AG04450 (cell line): ENCODE measurements around the gene NEGR1. TPM values are rescaled to one million over a fixed set of nuclear protein-coding genes. Genes with fewer than 3 reads are reported as not detected.

Experiments
- CTCF ChIA-PET: fragments of 300-600, 350-600 bp; formaldehyde crosslinking; extraction: SDS; loops from one replicate; lab custom pipeline; 2022; ENCODE audit warnings: antibody characterized with exemption, inconsistent platforms; lab: Charles Lee
- POLR2A ChIA-PET: fragments of 350-600 bp; formaldehyde crosslinking; extraction: SDS; loops from one replicate; lab custom pipeline; 2021; ENCODE audit warnings: antibody characterized with exemption, inconsistent platforms; lab: Yijun Ruan, JAX
- DNase-seq: peaks from one replicate; pipeline ENCODE4 v3.0.0-alpha.2; 2011; ENCODE audit warnings: low read depth, low spot score
- H3K27ac ChIP-seq: one replicate; pipeline ENCODE4 v1.5.1; 2012; ENCODE audit warnings: low read depth, low read length, control low read depth
- H3K27me3 ChIP-seq: one replicate; pipeline ENCODE4 v1.6.0; 2012; ENCODE audit warnings: low read length; ENCODE audit not compliant: control insufficient read depth, insufficient read depth
- H3K4me3 ChIP-seq: 2 replicates; pipeline ENCODE4 v1.5.1; 2011; ENCODE audit warnings: mild to moderate bottlenecking, low read depth, low read length, control low read depth
- H3K9me3 ChIP-seq: 2 replicates; pipeline ENCODE4 v1.5.1; 2012; ENCODE audit warnings: low read length; ENCODE audit not compliant: control insufficient read depth, insufficient read depth
- polyA plus RNA-seq: library from polyadenylated mRNA; depleted of rRNA; stranded (reverse); fragments of >200 nt; gene quantifications from 2 replicates; pipeline ENCODE4 v1.2.3, GENCODE V29; 2011
- TF ChIP-seq, protein P1 (sequence below): IDR thresholded peaks from 2 replicates; pipeline ENCODE4 v1.5.1; 2011; ENCODE audit warnings: low read depth, low read length, control low read depth, inconsistent platforms

The NEGR1 gene
- polyA plus RNA-seq, 1 experiment, result 11.3 TPM

DNA sequence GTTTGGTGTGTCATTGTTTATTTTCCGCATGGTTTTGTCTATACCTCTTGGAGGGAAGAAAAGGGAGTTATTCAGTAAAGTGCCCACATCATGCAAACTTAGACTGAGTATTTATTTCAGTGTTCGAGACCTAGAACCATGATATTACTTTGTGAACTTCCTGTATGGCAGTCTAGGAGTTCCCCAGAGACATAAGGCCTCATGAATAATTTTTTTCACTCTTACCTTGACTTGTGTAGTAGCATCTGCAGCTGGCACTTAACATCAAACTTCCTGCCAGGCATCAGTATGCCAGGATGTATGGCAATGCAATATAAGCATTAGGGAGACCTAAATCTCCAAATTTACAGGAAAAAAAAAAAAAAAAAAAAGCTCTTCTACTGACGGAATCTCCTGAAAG is 287.7 kb downstream of the NEGR1 start:
- Histone ChIP-seq H3K9me3 (no peaks in the 10 kb centered on the region), H3K27ac (no peak overlapping the region), H3K27me3 (no peaks in the 10 kb centered on the region), H3K4me3 (no peak overlapping the region)
- POLR2A ChIA-PET, result interaction anchor here (0.7 kb wide), 1 partner anchor 119 kb away, joined by 3 read pairs; no protein-coding TSS in a partner anchor
- TF ChIP-seq, protein P1, sequence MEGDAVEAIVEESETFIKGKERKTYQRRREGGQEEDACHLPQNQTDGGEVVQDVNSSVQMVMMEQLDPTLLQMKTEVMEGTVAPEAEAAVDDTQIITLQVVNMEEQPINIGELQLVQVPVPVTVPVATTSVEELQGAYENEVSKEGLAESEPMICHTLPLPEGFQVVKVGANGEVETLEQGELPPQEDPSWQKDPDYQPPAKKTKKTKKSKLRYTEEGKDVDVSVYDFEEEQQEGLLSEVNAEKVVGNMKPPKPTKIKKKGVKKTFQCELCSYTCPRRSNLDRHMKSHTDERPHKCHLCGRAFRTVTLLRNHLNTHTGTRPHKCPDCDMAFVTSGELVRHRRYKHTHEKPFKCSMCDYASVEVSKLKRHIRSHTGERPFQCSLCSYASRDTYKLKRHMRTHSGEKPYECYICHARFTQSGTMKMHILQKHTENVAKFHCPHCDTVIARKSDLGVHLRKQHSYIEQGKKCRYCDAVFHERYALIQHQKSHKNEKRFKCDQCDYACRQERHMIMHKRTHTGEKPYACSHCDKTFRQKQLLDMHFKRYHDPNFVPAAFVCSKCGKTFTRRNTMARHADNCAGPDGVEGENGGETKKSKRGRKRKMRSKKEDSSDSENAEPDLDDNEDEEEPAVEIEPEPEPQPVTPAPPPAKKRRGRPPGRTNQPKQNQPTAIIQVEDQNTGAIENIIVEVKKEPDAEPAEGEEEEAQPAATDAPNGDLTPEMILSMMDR, result no peak
- DNase-seq, result no peak
- CTCF ChIA-PET, result interaction anchor here (0.7 to 1.4 kb wide), 2 partner anchors 11 to 662 kb away, joined by 5 to 6 read pairs; no protein-coding TSS in a partner anchor

DNA sequence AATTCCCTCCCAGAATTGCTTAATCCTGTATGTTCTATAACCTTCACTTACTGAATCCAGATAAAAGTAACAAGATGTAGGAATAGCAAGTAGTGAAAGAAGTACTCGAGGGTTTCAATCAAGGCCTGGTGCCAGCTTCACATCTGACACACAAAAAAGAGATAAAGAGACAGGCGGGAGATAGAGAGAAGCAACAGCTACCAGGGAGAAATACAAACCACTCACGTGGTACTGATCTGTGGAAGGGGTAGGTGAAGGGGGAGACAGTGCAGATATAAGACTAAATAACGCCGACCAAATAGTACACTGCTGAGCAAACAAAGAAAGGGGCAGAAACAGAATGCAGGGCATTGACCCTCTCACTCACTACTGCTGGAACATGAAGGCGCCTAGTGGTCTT is 295.2 kb downstream of the NEGR1 start:
- TF ChIP-seq, protein P1, result no peak
- CTCF ChIA-PET, result no interaction called here
- no peaks in the 10 kb centered on the region for H3K9me3 ChIP-seq
- no peak overlapping the region for H3K4me3 ChIP-seq
- no peaks in the 10 kb centered on the region for H3K27me3 ChIP-seq
- no peak for DNase-seq
- POLR2A ChIA-PET, result no interaction called here
- H3K27ac ChIP-seq, result no peak overlapping the region

- no peak for DNase-seq
- TF ChIP-seq, protein P1, result no peak
- CTCF ChIA-PET, result interaction anchor here (0.5 kb wide), 1 partner anchor 296 kb away, joined by 4 read pairs; the partner anchor contains the start of gene NEGR1
Observed at GRCh38 chr1:71986160-71986559, 296.2 kb downstream of the NEGR1 start.

GRCh38 chr1:71980556-71980955 is 301.8 kb downstream of the NEGR1 start:
- H3K9me3 ChIP-seq, result no peaks in the 10 kb centered on the region
- no peaks in the 10 kb centered on the region for H3K27me3 ChIP-seq
- DNase-seq, result no peak
- no peak overlapping the region for H3K27ac ChIP-seq
- CTCF ChIA-PET, result no interaction called here
- POLR2A ChIA-PET, result no interaction called here
- TF ChIP-seq, protein P1, result no peak
- no peak overlapping the region for H3K4me3 ChIP-seq

More at GRCh38 chr1:71986160-71986559, 296.2 kb downstream of the NEGR1 start:
- Histone ChIP-seq H3K4me3 (no peak overlapping the region), H3K27me3 (no peaks in the 10 kb centered on the region), H3K9me3 (no peaks in the 10 kb centered on the region), H3K27ac (no peak overlapping the region)
- POLR2A ChIA-PET, result no interaction called here

GRCh38 chr1:71979882-71980281 is 302.5 kb downstream of the NEGR1 start:
- ChIA-PET POLR2A (no interaction called here), CTCF (no interaction called here)
- DNase-seq, result no peak
- Histone ChIP-seq H3K9me3 (no peaks in the 10 kb centered on the region), H3K27ac (no peak overlapping the region), H3K4me3 (no peak overlapping the region), H3K27me3 (no peaks in the 10 kb centered on the region)
- TF ChIP-seq, protein P1, result no peak
